NCI-H2081 treated with DMSO at 0.1 percent for 48 hours (cell line): ENCODE data around the gene EPB42.
"Not testable (repeated sequence)": the region's sequence is repeated elsewhere in the genome, so short reads cannot be mapped to it uniquely, and the experiment has no call there.

ENCODE experiments used
- DNase-seq: peaks from one replicate; lab custom pipeline; 2025; lab: John Stamatoyannopoulos, UW

EPB42 gene

DNA sequence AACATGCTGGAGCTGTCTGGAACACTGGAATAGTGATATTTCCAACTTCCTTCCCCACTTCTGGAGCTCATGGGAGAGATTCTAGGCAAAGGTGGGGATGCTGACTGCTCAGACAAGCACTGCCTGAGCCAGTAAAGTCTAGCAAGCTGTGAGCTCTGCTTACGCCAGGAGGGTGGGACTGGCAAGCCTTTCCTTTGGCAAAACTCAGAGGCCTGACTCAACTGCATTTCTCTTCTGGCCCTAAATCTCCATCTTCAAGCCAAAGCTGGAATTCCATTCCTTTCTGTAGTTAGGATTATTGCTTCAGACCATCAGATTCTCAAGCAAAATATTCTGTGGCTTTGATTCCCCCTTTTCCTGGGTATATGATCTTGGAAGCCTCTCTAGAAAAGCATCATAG lies 20.3 kb upstream of the EPB42 start:
- DNase-seq, result no peak

DNA sequence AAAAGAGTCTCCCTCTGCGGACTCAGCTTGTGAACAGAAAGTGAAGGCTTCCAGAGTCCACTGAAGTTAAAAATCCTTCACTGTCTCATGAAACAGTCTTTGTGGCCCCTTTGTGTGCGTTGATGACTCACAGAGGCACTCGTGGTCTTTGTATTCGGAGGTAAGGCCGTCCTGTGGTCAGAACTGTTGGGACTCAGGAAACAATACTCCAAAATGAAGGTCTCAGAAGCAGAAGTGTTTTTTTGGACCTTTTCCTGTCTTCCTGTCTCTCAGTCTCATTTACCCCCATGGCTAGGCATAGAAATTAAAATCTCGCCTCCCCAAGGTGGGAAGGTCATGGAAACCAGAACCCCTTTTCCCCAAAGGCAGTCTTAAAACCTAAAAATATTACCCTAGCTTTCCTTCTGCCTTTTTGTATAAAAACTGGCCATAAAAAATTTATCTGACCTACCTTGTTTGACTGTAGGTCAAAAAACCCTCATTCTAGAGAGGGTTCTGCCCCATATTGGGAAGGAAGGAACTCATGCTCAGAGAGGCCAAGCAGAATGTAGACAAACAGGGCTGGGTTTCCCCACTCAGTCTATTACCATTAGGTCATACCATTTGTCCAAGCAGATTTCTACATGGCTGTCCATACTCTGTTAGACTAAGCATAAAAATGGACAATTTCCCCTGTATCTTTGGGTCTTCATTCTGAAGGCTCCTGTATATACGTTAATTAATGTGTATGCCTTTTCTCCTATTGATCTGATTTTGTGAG lies 19.1 kb upstream of the EPB42 start:
- DNase-seq, result no peak

DNA sequence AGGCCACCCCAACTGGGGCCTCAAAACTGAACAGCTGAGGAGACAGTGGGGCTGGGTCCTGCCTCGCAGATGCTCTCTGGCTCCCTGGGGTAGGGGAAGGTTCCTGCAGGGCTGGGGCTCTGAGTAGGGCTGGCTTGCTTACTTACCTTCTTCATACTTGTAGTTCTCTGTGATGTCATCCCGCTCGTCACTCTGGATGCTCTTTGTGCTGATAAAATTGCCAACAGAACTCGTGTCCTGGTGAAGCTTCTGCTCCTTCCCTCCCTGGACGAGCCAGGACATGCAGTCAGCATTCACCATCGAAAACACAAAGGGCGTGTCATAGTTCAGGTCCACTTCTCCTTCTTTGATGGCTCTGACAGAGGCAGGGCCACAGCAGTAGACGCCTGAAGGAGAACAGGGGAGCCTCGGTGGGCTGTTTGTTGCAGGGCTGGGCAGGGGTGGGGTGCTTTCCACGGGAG lies 17.9 kb upstream of the EPB42 start:
- no peak for DNase-seq

DNA sequence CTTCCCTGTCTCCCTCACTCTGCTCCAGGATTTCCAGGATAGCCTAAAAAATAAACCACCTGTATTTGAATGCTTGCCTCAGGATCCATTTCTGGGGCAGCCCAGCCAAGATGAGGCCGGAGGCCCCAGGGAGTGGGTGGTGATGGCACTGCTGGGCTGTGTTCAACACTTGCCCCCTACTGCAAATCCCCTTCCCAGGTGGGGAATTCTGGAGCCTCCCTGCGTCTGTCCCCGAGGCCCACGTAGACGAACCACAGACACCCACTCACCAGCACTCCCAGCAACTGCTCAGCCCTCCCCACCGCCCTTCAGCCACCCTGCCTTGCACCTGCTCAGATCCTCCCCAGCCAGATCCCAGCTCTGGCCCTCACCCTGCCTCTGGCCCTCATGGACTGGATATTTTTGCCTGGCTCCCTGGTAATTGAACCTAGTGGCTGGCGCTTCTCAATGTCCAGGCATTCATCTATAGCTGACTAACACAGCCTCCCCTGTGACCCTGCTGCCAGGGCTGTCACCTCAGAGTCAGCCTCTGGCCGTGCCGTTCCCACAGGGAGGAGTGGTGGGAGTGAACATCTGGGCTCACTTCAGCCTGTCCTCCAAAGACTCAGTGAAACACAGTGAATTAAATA lies 17.1 kb upstream of the EPB42 start:
- no peak for DNase-seq

DNA sequence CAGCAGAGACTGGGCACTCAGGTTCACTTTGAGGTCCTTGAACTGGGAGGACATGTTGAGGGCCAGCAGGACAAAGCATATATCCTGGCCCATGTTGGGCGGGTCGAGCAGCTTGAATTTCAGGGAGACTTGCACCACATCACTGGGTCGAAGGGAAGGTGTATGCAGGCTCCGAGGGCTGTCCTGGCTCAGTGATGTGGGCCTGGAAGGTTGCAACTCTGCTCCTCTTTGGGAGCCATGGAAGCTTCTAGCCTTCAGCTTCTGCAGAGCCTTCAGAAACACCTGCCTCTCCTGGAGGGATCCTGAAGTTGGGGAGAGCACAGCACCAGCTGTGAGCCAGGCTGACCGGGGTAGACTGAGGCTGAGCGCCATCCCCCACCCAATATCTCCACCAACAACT lies 14.7 kb upstream of the EPB42 start:
- DNase-seq, result no peak

DNA sequence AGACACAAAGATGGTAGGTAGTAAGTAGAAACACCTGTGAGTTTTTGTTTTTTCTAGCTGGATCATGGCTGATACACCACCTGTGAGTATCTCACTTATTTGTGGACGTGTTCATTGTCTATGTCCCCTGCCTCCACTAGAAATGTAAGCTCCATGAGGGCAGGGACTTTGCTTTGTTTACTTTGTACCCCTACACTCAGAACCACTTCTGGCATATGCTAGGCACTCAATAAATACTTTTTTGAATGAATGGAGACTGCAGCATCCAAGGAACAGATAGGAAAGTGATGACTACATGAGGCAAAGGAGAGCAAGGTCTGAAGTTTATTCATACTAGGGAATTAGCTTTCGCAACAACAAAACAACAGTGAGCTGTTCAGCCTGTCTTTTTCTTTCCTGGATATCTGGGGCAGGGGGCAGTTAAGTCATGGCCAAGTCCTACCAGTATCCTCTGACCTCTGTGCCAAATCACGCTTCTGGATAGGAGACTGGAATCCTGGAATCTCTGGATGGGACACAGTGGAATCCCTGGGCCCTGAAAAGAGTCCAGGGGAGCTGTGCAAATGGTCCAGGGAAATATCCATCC lies 11.6 kb upstream of the EPB42 start:
- DNase-seq, result no peak

DNA sequence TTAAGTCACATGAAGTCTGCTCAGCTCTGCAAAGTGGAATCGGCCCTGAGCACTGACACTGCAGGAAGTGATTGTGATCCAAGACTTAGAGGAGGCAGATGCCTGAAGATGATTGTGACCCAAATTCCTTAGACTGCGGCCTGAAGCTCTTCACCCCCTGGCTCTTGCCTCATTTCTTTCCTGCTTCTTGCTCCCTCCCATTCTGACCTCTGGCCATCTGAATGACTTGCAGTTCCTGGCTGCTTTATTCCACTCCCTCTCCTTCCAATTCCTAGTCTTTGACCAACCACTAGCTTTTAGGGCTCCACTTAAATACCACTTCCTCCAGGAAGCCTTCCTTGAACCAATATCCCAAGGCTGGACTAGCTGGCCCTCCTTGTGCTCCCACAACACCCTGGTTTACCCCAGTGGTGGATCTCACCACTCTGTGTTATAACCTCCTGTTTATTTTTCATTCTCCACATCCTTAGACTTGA lies 9.9 kb upstream of the EPB42 start:
- no peak for DNase-seq

DNA sequence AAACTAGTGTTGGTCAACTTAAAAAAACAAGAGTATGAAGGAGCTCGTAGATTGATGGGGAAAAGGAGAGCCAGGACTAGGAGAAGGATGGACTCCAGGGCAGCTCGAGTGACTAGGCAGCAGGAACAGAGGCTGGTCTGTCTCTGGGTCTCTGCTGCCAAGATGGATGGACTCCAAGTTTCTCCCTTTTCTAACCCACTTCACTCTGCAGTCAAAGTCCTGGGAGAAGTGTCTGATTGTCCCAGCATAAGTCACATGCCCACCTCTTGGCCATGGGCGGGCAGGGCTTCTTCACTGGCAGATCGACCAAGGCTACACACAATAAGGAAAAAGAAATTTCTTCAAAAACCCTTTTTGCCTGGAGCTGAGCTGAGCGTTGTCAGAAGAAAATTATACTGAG lies 9.2 kb upstream of the EPB42 start:
- no peak for DNase-seq

DNA sequence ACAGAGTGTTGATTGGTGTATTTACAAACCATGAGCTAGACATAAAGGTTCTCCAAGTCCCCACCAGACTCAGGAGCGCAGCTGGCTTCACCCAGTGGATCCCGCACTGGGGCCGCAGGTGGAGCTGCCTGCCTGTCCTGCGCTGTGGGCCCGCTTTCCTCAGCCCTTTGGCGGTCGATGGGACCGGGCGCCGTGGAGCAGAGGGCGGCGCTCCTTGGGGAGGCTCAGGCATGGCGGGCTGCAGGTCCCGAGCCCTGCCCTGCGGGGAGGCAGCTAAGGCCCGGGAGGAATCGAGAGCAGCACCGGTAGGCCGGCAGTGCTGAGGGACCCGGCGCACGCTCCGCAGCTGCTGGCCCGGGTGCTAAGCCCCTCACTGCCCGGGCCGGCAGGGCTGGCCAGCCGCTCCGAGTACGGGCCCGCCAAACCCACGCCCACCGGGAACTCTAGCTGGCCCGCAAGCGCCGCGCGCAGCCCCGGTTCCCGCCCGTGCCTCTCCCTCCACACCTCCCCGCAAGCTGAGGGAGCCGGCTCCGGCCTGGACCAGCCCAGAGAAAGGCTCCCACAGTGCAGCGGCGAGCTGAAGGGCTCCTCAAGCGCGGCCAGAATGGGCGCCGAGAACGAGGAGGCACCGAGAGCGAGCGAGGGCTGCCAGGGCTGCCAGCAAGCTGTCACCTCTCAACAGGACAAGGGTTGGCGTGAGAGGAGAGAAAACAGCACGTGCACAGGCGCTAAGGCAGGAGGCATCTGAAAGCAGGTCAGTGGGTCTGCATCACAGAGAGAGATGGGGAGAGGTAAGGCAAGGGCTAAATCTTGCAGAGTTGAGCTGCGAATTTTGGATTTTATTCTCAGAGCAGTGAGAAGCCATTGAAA lies 5.9 kb upstream of the EPB42 start:
- no peak for DNase-seq

DNA sequence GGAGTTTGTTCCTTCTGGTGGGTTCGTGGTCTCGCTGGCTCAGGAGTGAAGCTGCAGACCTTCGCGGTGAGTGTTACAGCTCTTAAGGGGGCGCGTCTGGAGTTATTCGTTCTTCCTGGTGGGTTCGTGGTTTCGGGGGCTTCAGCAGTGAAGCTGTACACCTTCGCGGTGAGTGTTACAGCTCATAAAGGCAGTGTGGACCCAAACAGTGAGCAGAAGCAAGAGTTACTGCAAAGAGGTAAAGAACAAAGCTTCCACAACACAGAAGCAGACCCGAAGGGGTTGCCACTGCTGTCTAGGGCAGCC lies 5.1 kb upstream of the EPB42 start:
- not testable (repeated sequence) for DNase-seq

DNA sequence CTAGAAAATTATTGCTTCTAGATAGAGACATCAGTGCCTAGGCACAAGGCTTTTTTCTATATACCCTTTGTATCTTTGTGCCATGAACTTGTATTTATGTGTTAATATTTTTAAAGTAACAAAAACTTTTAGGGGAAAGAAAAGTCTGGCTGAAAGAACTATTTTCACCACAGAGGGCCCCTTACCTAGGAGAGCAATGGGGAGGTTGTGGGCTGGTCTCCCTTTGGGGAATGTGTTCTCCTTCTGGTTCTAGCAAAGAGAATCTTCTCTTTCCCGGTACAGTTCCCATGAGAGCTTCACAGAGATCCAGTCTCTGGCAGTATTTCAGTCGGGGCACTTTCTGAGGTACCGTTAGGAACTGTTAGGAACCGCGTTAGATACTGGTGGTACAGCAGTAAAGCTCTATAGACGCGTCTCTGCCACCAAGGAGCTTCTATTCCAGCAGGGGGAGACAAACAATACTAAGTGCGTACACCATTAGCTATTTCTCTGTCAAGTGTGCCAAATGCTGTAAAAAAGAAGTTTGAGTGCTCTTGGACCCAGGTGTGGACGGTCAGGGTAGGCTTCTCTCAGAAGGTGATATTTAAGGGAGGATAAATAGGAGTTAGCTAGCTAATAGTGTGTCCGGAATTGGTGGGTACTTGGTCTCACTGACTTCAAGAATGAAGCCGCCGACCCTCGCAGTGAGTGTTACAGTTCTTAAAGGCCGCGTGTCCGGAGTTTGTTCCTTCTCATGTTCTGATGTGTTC lies 4.6 kb upstream of the EPB42 start:
- no peak for DNase-seq

DNA sequence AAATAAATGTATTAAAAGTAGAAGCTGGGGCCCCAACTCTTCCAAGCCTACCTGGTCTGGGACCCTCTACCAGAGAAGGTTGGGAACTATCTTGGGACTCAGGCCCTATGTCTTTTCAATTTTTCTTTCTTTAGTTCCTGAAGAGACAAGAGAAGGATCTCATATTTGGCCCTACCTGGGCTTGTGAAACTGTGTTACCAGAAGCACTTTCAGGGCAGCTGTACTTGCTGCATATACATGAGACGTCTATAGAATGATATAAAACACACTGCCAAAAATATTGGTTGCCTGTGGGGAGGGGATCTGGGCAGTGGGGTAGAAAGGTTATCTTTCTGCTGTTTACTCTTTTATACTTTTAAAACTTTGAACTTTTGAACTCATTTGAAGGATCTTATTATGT lies 604 bp upstream of the EPB42 start:
- DNase-seq, result no peak

DNA sequence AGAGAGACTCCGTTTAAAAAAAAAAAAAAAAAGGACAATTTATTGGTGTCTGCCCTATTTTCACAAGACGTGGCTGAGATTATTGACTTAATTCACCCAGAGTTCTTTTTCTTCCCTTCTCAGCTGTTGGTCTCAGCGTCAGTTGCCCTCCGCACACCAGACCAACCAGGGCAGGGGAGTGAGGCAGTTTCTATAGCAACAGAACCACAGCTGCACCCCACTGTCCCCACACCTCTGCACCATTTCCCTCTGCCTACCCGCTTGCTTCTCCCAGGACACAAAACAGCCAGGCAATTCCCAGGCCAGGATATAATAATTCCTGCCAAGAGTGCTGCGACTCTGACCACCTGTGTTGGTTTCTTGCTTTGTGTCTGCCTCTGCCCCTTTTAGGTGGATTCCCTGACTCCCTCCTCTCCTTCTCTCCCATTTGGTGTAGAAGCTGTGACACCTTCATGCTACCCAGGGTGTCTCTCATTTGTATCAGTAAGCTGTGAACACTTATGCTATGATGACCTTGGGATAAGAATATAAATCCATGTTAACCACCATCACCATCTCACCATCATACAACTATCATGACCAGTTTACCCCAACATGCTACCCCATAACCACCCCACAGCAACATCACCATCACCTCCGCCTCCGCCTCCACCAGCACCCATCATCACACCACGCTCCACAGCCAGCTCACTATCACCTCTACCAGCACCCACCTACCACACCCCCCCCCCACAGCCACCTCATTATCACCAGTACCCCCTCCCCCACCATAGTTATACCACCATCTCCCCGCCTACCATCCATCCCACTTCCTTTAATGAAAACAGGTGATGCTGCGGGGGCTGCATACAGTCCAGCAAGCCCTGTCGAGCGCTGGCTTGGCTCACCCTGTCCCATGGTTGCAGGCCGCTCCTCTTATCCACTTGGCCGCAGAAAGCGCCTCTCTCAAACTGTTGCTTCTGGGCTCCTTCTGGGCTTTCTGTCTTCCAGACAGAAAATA lies 589 bp downstream of the EPB42 start:
- DNase-seq, result no peak

DNA sequence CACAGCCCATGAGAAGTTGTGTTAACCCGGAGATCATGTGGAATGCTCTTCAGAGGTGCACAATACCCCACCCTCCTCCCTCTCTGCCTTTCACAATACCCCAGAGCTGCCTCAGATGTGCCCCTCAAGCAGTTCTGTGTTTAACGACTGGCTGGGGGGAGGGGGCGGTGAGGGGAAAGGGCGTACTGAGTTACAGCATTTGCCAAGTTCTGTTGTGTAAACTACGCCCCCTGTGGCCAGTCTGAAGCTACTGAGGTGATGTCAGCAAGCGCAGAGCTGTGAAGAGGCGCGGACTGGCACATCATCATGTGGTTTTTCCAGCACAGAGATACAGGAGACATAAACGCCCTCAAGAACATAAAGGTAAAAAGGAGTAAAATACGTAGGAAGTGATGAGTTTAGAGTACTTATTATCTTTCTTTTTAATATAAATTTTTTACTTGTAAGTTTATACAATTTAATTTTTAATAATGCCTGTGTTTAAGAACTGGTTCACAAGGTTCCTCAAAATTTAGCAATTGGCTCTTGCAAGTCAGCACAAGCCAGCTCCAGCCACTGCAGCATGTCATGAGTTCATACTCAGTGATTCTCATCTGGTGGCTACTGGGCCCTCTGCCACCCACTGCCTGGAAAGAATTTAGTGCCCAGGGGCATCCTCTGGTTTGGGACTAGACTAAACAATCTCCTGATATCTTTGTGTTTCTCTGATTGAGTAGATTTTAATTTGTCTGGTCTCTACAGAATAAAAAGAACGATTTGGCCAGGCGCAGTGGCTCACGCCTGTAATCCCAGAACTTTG lies 1.7 kb downstream of the EPB42 start:
- DNase-seq, result no peak

DNA sequence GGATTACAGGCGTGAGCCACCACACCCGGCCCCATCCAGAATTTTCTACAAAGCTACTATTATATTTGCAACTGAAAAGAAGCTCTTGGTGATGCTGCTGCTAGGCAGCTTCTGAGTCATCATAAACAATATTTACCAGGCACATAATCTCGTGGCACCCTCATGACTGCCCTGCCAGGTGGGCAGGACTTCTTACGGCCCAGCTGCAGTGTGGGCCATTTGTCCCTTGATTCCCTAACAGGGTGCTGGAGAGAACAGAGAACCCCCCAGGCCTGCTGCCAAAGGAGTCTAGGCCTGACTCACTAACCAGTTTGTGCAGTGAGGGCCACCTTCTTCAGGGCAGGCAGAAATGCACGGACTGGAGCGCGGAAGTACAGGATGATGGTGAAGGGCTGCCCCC lies 4.9 kb downstream of the EPB42 start:
- no peak for DNase-seq

DNA sequence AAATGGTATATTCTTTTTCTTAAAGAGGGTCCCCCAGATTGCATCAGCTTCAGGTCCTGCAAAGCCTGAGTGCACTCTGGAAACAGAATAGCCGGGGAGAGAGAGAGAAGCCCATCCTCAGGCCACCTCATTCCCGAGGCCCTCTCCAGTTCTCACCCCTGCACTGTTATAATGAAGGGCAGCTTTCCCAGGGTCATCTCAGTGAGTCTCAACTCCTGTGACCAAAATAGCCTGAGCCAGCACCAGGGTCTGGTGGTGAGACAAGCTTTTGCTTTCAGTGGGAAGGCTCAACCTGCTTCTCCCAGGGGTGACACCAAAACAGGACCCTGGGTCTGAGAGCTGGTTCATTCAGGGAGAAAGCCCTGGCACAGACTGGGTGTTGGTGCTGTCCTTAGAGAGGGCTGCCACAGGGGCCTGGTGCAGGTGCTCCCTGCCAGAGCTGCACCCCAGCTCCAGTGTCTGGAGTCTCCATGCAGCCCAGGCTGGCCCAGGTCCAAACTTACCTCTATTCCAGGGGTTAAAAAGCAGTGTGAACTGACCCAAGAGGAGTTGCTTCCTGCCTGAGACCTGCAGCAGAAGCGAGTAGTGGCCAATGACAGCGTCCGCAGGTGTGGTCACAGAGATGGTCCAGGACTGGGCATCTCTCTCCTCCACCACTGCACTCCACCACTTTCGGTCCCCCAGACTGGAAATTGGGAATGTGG lies 6.1 kb downstream of the EPB42 start:
- no peak for DNase-seq

DNA sequence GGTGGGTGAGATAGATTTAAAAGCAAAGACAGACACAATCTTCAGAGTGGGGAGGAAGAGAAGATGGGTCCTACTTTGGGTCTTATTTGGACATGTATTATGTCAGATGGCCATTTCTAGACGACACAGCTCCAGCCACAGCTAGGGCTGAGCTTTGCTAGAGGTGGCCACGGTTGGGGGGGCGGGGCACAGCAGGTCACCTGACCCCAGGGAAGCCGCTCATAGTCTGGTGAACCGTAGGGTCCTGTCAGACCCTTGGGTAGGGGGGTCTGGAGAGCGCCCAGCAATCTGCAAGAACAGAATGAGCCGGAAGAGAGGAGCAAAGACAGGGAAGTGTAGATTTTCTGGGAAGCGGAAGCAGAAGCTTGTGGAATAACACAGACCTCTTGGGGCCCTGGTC lies 6.6 kb downstream of the EPB42 start:
- no peak for DNase-seq

DNA sequence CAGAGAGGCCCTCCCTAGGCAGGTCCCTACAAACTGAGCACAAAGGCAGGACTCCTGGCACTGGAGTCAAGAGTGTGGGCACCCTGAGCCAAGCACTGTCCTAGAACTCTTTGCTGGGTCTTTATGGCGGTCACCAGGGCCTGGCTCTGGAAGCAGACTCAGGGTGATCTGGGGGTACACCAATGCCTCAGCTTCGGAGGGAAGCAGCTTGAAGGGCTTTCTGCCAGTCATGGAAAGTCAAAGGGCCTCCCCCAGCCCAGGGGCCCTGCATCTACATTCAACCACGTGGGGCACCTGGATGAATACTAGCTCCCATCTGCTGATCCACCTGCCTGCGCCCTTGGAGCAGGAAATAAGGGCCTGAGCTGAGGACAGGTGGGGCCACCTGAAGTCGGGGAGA lies 7.4 kb downstream of the EPB42 start:
- no peak for DNase-seq

DNA sequence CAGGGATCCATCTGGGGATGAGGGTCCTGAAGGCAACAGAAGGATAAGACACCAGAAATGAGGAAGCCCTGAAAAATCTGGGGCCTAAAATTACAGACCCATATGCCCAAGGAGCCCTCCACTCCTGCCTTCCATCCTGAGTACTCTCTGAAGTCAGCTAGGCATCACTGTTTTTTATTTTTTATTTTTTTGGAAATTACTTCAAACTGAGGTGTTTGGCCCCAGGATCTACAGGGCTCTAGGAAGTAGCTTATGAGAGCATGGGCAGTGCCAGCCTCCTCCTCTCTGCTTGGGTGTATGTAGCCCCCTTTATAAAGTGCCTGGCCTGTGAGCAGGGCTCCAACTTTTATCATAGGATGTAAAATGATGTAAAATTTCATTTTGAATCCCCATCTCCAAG lies 7.9 kb downstream of the EPB42 start:
- no peak for DNase-seq
